ENCODE results near the gene SLC25A22.
A peak's percentile ranks its signal among the peaks of the same experiment; 100 is the strongest.

Gene SLC25A22

GRCh38 chr11:823441-824291 lies 25.6 kb upstream of the SLC25A22 start:
- TF ChIP-seq CTCF (IDR thresholded peaks at IDR 0.05; ENCODE audit: low read depth, low read length) = no peak
- no peak for DNase-seq (ENCODE audit: low read depth, low spot score)
- in situ Hi-C loops (cut with HindIII; ENCODE audit: low sequenced_read_pairs) = no loop called here
- H3K4me3 ChIP-seq (ENCODE audit: low read depth, low read length) = no peak overlapping the region

GRCh38 chr11:821512-822371 lies 23.7 kb upstream of the SLC25A22 start:
- TF ChIP-seq CTCF (IDR thresholded peaks at IDR 0.05; ENCODE audit: low read depth, low read length) = no peak
- no peak for DNase-seq (ENCODE audit: low read depth, low spot score)
- in situ Hi-C loops (cut with HindIII; ENCODE audit: low sequenced_read_pairs) = no loop called here
- no peak overlapping the region for H3K4me3 ChIP-seq (ENCODE audit: low read depth, low read length)

- no peak for TF ChIP-seq CTCF (IDR thresholded peaks at IDR 0.05; ENCODE audit: low read depth, low read length)
- no peak for DNase-seq (ENCODE audit: low read depth, low spot score)
- in situ Hi-C loops (cut with HindIII; ENCODE audit: low sequenced_read_pairs) = no loop called here
- peak overlapping the region; percentile 62 for H3K4me3 ChIP-seq (ENCODE audit: low read depth, low read length)
These were observed 22.8 kb upstream of the SLC25A22 start for GRCh38 chr11:820655-821511.

GRCh38 chr11:819943-820649 lies 22.0 kb upstream of the SLC25A22 start:
- TF ChIP-seq CTCF (IDR thresholded peaks at IDR 0.05; ENCODE audit: low read depth, low read length) = no peak
- in situ Hi-C loops (cut with HindIII; ENCODE audit: low sequenced_read_pairs) = no loop called here
- H3K4me3 ChIP-seq (ENCODE audit: low read depth, low read length) = peak overlapping the region; percentile 62
- DNase-seq (ENCODE audit: low read depth, low spot score) = peak; percentile 62

- peak; percentile 83 for DNase-seq (ENCODE audit: low read depth, low spot score)
- TF ChIP-seq CTCF (IDR thresholded peaks at IDR 0.05; ENCODE audit: low read depth, low read length) = no peak
- peak overlapping the region; percentile 62 for H3K4me3 ChIP-seq (ENCODE audit: low read depth, low read length)
- in situ Hi-C loops (cut with HindIII; ENCODE audit: low sequenced_read_pairs) = no loop called here
These were observed 21.2 kb upstream of the SLC25A22 start for GRCh38 chr11:819129-819931.
